ENCODE results near the gene ADAMTS16. TPM values are rescaled to one million over a fixed set of nuclear protein-coding genes. Genes with fewer than 3 reads are reported as not detected.

ADAMTS16 gene
- total and polyA plus RNA-seq, 12 donors: 0.01 to 0.47 (median 0.12) TPM; not detected in 6

DNA sequence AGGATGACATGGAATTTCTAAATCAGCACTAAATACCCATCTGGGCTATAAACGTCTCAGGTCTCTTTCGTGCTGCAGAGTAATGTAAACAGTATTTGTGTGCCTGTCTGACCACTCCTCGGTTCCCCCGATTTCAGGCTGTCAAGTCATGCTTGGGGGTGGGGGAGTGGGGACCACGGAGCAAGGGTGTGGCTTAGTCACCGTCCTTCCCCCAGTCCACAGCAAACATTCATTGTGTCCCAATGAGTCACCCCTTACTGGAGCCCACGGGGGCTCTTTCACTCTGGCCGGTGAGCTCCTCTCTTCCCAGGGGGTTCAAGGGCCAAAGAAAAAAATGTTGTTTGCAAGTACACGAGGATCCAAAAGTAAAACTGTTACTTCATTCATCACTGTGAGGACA is 210.0 kb downstream of the ADAMTS16 start:
- TF ChIP-seq CTCF (IDR thresholded peaks at IDR 0.05): no peak
- peaks cover 0 to 16% (median 0%) of the 10 kb centered on the region in 9 donors for H3K4me1 ChIP-seq

DNA sequence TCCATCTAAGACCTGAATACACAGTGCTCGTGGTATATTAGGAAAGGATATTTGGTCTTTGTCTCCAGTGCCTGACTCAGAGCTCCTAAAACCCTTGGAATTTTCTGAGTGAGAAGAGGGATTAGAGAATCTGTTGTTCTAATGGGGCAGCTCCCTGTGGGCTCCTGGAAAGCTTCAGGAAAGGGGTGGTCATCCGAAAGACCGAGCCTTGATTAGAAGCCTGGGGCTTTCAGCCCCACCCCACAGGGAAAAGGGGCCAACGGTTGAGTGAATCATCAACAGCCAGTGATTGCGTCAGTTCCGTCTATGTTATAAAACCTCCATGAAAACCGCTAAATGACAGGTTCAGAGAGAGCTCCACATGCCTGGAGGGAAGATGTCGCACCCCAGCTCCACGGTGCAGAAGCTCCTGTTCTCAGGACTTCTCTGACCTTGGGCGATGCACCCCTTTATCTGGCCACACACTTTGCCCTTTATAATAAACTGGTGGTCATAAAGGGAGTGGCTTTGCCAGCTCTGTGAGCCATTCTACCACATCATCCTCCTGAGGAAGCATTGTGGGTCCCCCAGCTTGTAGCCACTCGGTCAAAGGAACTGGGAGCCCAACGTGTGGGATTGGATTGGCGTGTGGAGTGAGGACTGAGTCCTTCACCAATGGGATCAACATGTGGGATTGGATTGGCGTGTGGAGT is 211.3 kb downstream of the ADAMTS16 start:
- DNase-seq (no peak), ATAC-seq (peak in 1 of 8 donors; percentile 37)
- intact Hi-C loops (cut with DNase I): no loop called here
- 81 to 87% methylated on average over 14 of the region's 14 CpGs for WGBS, 2 donors
- Histone ChIP-seq H3K27ac (no peak overlapping the region), H3K9me3 (no peaks in the 10 kb centered on the region), H3K27me3 (no peaks in the 10 kb centered on the region), H3K4me3 (no peak overlapping the region), H3K4me1 (peaks cover 0 to 12% (median 0%) of the 10 kb centered on the region in 9 donors), H3K36me3 (no peaks in the 10 kb centered on the region)
- no peak for TF ChIP-seq CTCF (IDR thresholded peaks at IDR 0.05)

More for the DNA sequence above, 210.0 kb downstream of the ADAMTS16 start:
- no peak for DNase-seq
- no peak overlapping the region for H3K27ac ChIP-seq
- WGBS, 2 donors: 65 to 67% methylated on average over 9 of the region's 9 CpGs
- H3K36me3 ChIP-seq: no peaks in the 10 kb centered on the region
- intact Hi-C loops (cut with DNase I): no loop called here
- ATAC-seq: no peak
- H3K9me3 ChIP-seq: no peaks in the 10 kb centered on the region
- no peaks in the 10 kb centered on the region for H3K27me3 ChIP-seq
- no peak overlapping the region for H3K4me3 ChIP-seq

DNA sequence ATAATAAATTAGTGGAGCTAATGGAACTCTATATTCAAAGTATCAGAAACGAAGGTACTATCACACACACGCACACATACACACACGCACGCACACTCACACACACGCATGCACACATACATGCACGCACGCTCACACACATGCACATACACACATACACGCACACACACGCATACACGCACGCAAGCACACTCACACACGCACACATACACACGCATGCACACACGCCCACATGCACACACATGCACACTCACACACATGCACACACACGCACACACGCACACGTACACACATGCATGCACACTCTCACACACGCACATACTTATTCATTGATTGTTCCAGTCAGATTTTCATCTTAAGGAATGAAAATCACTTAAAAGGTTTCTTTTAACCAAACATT is 212.5 kb downstream of the ADAMTS16 start:
- H3K4me3 ChIP-seq: no peak overlapping the region
- intact Hi-C loops (cut with DNase I): no loop called here
- H3K36me3 ChIP-seq: no peaks in the 10 kb centered on the region
- H3K27ac ChIP-seq: no peak overlapping the region
- peaks cover 0 to 12% (median 0%) of the 10 kb centered on the region in 9 donors for H3K4me1 ChIP-seq
- DNase-seq: no peak
- no peaks in the 10 kb centered on the region for H3K9me3 ChIP-seq
- WGBS, 2 donors: 93 to 97% methylated on average over 18 of the region's 18 CpGs
- no peak for ATAC-seq
- H3K27me3 ChIP-seq: no peaks in the 10 kb centered on the region
- no peak for TF ChIP-seq CTCF (IDR thresholded peaks at IDR 0.05)

- no peak for TF ChIP-seq CTCF (IDR thresholded peaks at IDR 0.05)
- intact Hi-C loops (cut with DNase I): no loop called here
- Histone ChIP-seq H3K4me3 (no peak overlapping the region), H3K36me3 (no peaks in the 10 kb centered on the region), H3K4me1 (peaks cover 0 to 7% (median 0%) of the 10 kb centered on the region in 9 donors), H3K27me3 (no peaks in the 10 kb centered on the region), H3K9me3 (no peaks in the 10 kb centered on the region), H3K27ac (no peak overlapping the region)
- ATAC-seq (no peak), DNase-seq (no peak)
- WGBS, 2 donors: 73 to 74% methylated on average over 10 of the region's 10 CpGs
Measured at GRCh38 chr5:5353681-5354080, 213.6 kb downstream of the ADAMTS16 start.
